HEK293T (cell line): ENCODE results near the gene PLCG1.

Experiments used
- CTCF ChIA-PET: fragments of 350-600 bp; formaldehyde crosslinking; extraction: SDS; loops from one replicate; lab custom pipeline; 2021; ENCODE audit warnings: antibody characterized with exemption, inconsistent platforms; lab: Yijun Ruan, JAX
- POLR2A ChIA-PET: fragments of 350-600 bp; formaldehyde crosslinking; extraction: SDS; loops from one replicate; lab custom pipeline; 2020; ENCODE audit warnings: antibody characterized with exemption, inconsistent platforms; lab: Yijun Ruan, JAX
- DNase-seq: peaks from one replicate; pipeline ENCODE4 v3.0.0; 2012; ENCODE audit warnings: mixed read lengths; ENCODE audit errors: extremely low spot score
- ARNT ChIP-seq: fragments of 450-650 bp; IDR thresholded peaks from 2 replicates; pipeline ENCODE4 v1.6.1; 2017; ENCODE audit warnings: mild to moderate bottlenecking
- BHLHE40 ChIP-seq: fragments of 450-650 bp; IDR thresholded peaks from 2 replicates; pipeline ENCODE4 v1.6.1; 2016; ENCODE audit warnings: mild to moderate bottlenecking, moderate library complexity, borderline replicate concordance
- CTBP1 ChIP-seq: fragments of 450-650 bp; IDR thresholded peaks from 2 replicates; pipeline ENCODE4 v1.6.1; 2016; ENCODE audit warnings: borderline replicate concordance
- ELF4 ChIP-seq: fragments of 450-650 bp; IDR thresholded peaks from 2 replicates; pipeline ENCODE4 v1.6.1; 2017; ENCODE audit warnings: antibody characterized with exemption
- FOXA1 ChIP-seq: fragments of 450-650 bp; IDR thresholded peaks from 2 replicates; pipeline ENCODE4 v1.6.1; 2016; ENCODE audit warnings: mild to moderate bottlenecking
- FOXK2 ChIP-seq: fragments of 450-650 bp; IDR thresholded peaks from 2 replicates; pipeline ENCODE4 v1.6.1; 2016; ENCODE audit warnings: mild to moderate bottlenecking
- FOXM1 ChIP-seq: fragments of 450-650 bp; IDR thresholded peaks from 2 replicates; pipeline ENCODE4 v1.6.1; 2017; ENCODE audit warnings: mild to moderate bottlenecking, borderline replicate concordance
- HDGF ChIP-seq: fragments of 450-650 bp; IDR thresholded peaks from 2 replicates; pipeline ENCODE4 v1.6.1; 2017; ENCODE audit warnings: antibody characterized with exemption, borderline replicate concordance
- L3MBTL2 ChIP-seq: fragments of 450-650 bp; conservative IDR thresholded peaks from 2 replicates; pipeline ENCODE4 v1.6.1; 2016; ENCODE audit warnings: mild to moderate bottlenecking
- LEF1 ChIP-seq: fragments of 450-650 bp; IDR thresholded peaks from 2 replicates; pipeline ENCODE4 v1.6.1; 2017; ENCODE audit warnings: mild to moderate bottlenecking, borderline replicate concordance
- NFRKB ChIP-seq: fragments of 450-650 bp; IDR thresholded peaks from 2 replicates; pipeline ENCODE4 v1.6.1; 2016; ENCODE audit warnings: mild to moderate bottlenecking, moderate library complexity
- PKNOX1 ChIP-seq: fragments of 450-650 bp; IDR thresholded peaks from 2 replicates; pipeline ENCODE4 v1.6.1; 2016
- SP1 ChIP-seq: fragments of 450-650 bp; IDR thresholded peaks from 2 replicates; pipeline ENCODE4 v1.6.1; 2017
- SUZ12 ChIP-seq: fragments of 450-650 bp; IDR thresholded peaks from 2 replicates; pipeline ENCODE4 v1.6.1; 2016; ENCODE audit warnings: mild to moderate bottlenecking
- TARDBP ChIP-seq: fragments of 450-650 bp; IDR thresholded peaks from 2 replicates; pipeline ENCODE4 v1.6.1; 2016
- ZNF384 ChIP-seq: fragments of 450-650 bp; IDR thresholded peaks from 2 replicates; pipeline ENCODE4 v1.6.1; 2016

Gene PLCG1

GRCh38 chr20:41169162-41169690 is 31.9 kb downstream of the PLCG1 start:
- CTCF ChIA-PET = no interaction called here
- POLR2A ChIA-PET = no interaction called here
- TF ChIP-seq SP1 (no peak), NFRKB (no peak), FOXA1 (no peak), FOXK2 (no peak), ARNT (no peak), ZNF384 (no peak), FOXM1 (no peak), HDGF (no peak), ELF4 (no peak), BHLHE40 (no peak), SUZ12 (no peak), LEF1 (no peak)
- no peak for DNase-seq

- ChIA-PET POLR2A (no interaction called here), CTCF (no interaction called here)
- no peak for DNase-seq
- TF ChIP-seq FOXM1 = no peak
- no peak for TF ChIP-seq SP1
Measured at GRCh38 chr20:41169791-41170351, 32.5 kb downstream of the PLCG1 start.

GRCh38 chr20:41170386-41171105 is 33.2 kb downstream of the PLCG1 start:
- no peak for DNase-seq
- TF ChIP-seq CTBP1 (no peak), NFRKB (no peak), PKNOX1 (no peak), SUZ12 (no peak), FOXA1 (no peak), SP1 (no peak)
- POLR2A ChIA-PET = no interaction called here
- CTCF ChIA-PET = no interaction called here

- ChIA-PET CTCF (interaction anchor here (1.2 to 2.5 kb wide), 5 partner anchors 61 to 176 kb away, joined by 5 to 23 read pairs (median 7); partner anchors contain the start of gene LPIN3), POLR2A (no interaction called here)
- DNase-seq = no peak
- TF ChIP-seq FOXA1 (no peak), ARNT (no peak), FOXK2 (no peak), L3MBTL2 (no peak)
Measured at GRCh38 chr20:41171736-41172295, 34.5 kb downstream of the PLCG1 start.

GRCh38 chr20:41172296-41173140 is 35.2 kb downstream of the PLCG1 start:
- ChIA-PET CTCF (interaction anchor here (0.6 to 2.5 kb wide), 17 partner anchors 8 to 182 kb away, joined by 3 to 23 read pairs (median 4); partner anchors contain the start of genes LPIN3 and ZHX3), POLR2A (interaction anchor here (0.6 kb wide), 1 partner anchor 157 kb away, joined by 3 read pairs; no protein-coding TSS in a partner anchor)
- no peak for DNase-seq
- TF ChIP-seq L3MBTL2 (no peak), TARDBP (no peak), FOXM1 (no peak), LEF1 (no peak), HDGF (no peak), CTBP1 (no peak), ELF4 (no peak), BHLHE40 (no peak), FOXK2 (no peak), ARNT (no peak), FOXA1 (no peak), PKNOX1 (no peak), NFRKB (no peak), ZNF384 (no peak), SP1 (no peak), SUZ12 (no peak)

GRCh38 chr20:41173161-41173721 is 35.9 kb downstream of the PLCG1 start:
- peak; percentile 83 for DNase-seq
- CTCF ChIA-PET = interaction anchor here (0.6 to 2.5 kb wide), 17 partner anchors 9 to 183 kb away, joined by 3 to 23 read pairs (median 4); partner anchors contain the start of genes LPIN3 and ZHX3
- POLR2A ChIA-PET = interaction anchor here (0.6 kb wide), 1 partner anchor 156 kb away, joined by 3 read pairs; no protein-coding TSS in a partner anchor
- TF ChIP-seq L3MBTL2 = no peak
- no peak for TF ChIP-seq HDGF
- no peak for TF ChIP-seq SUZ12
- no peak for TF ChIP-seq TARDBP
- no peak for TF ChIP-seq PKNOX1
- no peak for TF ChIP-seq FOXA1
- TF ChIP-seq NFRKB = no peak
- no peak for TF ChIP-seq FOXM1
- no peak for TF ChIP-seq ARNT
- TF ChIP-seq FOXK2 = no peak
- TF ChIP-seq LEF1 = no peak
- no peak for TF ChIP-seq ELF4
- TF ChIP-seq SP1 = no peak
- TF ChIP-seq CTBP1 = no peak
- no peak for TF ChIP-seq ZNF384
- no peak for TF ChIP-seq BHLHE40
